MCF 10A (cell line): ENCODE measurements around the gene CDRT4. TPM values are rescaled to one million over a fixed set of nuclear protein-coding genes. Genes with fewer than 3 reads are reported as not detected.
A peak's percentile ranks its signal among the peaks of the same experiment; 100 is the strongest.

ENCODE experiments used
- BruUV-seq: library from RNA; stranded (reverse); fragments of 400-500 nt; replicated peaks from 2 replicates; lab custom pipeline; 2021; lab: Mats Ljungman, UMichigan
- CTCF ChIA-PET: fragments of 300-600 bp; sonication (Branson Sonifier 250); formaldehyde crosslinking; extraction: SDS; loops from one replicate; lab custom pipeline; 2021; ENCODE audit warnings: antibody characterized with exemption, inconsistent platforms; lab: Yijun Ruan, JAX
- POLR2A ChIA-PET: fragments of 300-600, 350-650 bp; sonication (Branson Sonifier 250); formaldehyde crosslinking; extraction: SDS; loops from one replicate; lab custom pipeline; 2020; ENCODE audit warnings: antibody characterized with exemption, inconsistent platforms; lab: Yijun Ruan, JAX
- DNase-seq: peaks from one replicate; pipeline ENCODE4 v3.0.0-alpha.2; 2018; ENCODE audit not compliant: unreplicated experiment
- H3K27ac Mint-ChIP-seq: one replicate; pipeline ENCODE4 v1.8.0; 2022; ENCODE audit warnings: mild to moderate bottlenecking, low read depth, mixed read lengths; ENCODE audit not compliant: unreplicated experiment
- H3K27me3 Mint-ChIP-seq: one replicate; pipeline ENCODE4 v1.8.0; 2022; ENCODE audit warnings: mixed read lengths; ENCODE audit not compliant: insufficient read depth, unreplicated experiment
- H3K36me3 Mint-ChIP-seq: one replicate; pipeline ENCODE4 v1.8.0; 2022; ENCODE audit warnings: mild to moderate bottlenecking, moderate library complexity, mixed read lengths; ENCODE audit not compliant: insufficient read depth, unreplicated experiment
- H3K4me1 Mint-ChIP-seq: one replicate; pipeline ENCODE4 v1.8.0; 2022; ENCODE audit warnings: mixed read lengths; ENCODE audit not compliant: insufficient read depth, unreplicated experiment
- H3K4me3 Mint-ChIP-seq: one replicate; pipeline ENCODE4 v1.8.0; 2022; ENCODE audit warnings: mild to moderate bottlenecking, moderate library complexity, mixed read lengths; ENCODE audit not compliant: unreplicated experiment
- H3K9me3 Mint-ChIP-seq: one replicate; pipeline ENCODE4 v1.8.0; 2022; ENCODE audit warnings: mixed read lengths; ENCODE audit not compliant: unreplicated experiment
- intact Hi-C: fragments of 100-400 bp; cut with micrococcal nuclease; formaldehyde crosslinking; loops from 2 replicates; pipeline ENCODE4 v1.14.1; 2022
- total RNA-seq: library from RNA; stranded (reverse); gene quantifications from 2 replicates; pipeline ENCODE4 v1.2.3, GENCODE V29; 2022
- TF ChIP-seq, protein P1 (sequence below): fragments of 200-600 bp; IDR thresholded peaks from one replicate; pipeline ENCODE4 v1.8.0; 2022; ENCODE audit warnings: antibody characterized with exemption, mild to moderate bottlenecking; ENCODE audit not compliant: unreplicated experiment

CDRT4 gene
- total RNA-seq, 1 experiment from 2014 or later = 11.3 TPM

- Mint-ChIP-seq H3K27ac (no peak overlapping the region), H3K9me3 (no peaks in the 10 kb centered on the region), H3K4me3 (no peak overlapping the region), H3K27me3 (peaks cover 13% of the 10 kb centered on the region), H3K4me1 (peaks cover 27% of the 10 kb centered on the region), H3K36me3 (peaks cover 5% of the 10 kb centered on the region)
- TF ChIP-seq, protein P1, sequence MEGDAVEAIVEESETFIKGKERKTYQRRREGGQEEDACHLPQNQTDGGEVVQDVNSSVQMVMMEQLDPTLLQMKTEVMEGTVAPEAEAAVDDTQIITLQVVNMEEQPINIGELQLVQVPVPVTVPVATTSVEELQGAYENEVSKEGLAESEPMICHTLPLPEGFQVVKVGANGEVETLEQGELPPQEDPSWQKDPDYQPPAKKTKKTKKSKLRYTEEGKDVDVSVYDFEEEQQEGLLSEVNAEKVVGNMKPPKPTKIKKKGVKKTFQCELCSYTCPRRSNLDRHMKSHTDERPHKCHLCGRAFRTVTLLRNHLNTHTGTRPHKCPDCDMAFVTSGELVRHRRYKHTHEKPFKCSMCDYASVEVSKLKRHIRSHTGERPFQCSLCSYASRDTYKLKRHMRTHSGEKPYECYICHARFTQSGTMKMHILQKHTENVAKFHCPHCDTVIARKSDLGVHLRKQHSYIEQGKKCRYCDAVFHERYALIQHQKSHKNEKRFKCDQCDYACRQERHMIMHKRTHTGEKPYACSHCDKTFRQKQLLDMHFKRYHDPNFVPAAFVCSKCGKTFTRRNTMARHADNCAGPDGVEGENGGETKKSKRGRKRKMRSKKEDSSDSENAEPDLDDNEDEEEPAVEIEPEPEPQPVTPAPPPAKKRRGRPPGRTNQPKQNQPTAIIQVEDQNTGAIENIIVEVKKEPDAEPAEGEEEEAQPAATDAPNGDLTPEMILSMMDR = no peak
- no TSS peak for BruUV-seq
- no peak for DNase-seq
- CTCF ChIA-PET = interaction anchor here (0.6 to 1.0 kb wide), 2 partner anchors 18 to 138 kb away, joined by 3 to 5 read pairs; no protein-coding TSS in a partner anchor
- intact Hi-C loops = no loop called here
- POLR2A ChIA-PET = no interaction called here
These were observed 72.3 kb downstream of the CDRT4 start for GRCh38 chr17:15395091-15395490.

DNA sequence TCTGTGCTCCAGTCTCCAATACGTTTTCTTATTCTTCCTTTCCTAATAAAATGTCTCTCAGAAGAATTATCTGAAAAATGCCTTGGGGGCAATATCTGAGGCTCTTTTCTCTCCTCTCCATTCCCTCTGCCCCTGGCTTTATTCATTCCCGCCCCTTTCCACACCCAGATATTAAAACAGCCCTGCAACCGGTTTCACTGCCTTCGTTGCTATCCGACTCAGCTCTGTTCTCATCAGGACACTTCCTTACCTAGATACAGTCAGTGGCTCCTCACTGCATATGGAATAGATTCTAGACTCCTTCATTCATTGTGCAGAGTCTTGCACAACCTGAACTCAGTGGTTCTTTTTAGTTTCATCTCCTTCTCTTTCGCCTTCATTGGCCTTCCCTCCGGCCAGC, 74.0 kb downstream of the CDRT4 start:
- BruUV-seq = no TSS peak
- peaks cover 28% of the 10 kb centered on the region for H3K27me3 Mint-ChIP-seq
- no peaks in the 10 kb centered on the region for H3K9me3 Mint-ChIP-seq
- ChIA-PET CTCF (interaction anchor here (0.7 to 1.0 kb wide), 2 partner anchors 20 to 122 kb away, joined by 3 read pairs; no protein-coding TSS in a partner anchor), POLR2A (no interaction called here)
- no peak for DNase-seq
- TF ChIP-seq, protein P1 = no peak
- H3K27ac Mint-ChIP-seq = no peak overlapping the region
- peaks cover 5% of the 10 kb centered on the region for H3K36me3 Mint-ChIP-seq
- H3K4me3 Mint-ChIP-seq = no peak overlapping the region
- intact Hi-C loops = no loop called here
- H3K4me1 Mint-ChIP-seq = peaks cover 19% of the 10 kb centered on the region

DNA sequence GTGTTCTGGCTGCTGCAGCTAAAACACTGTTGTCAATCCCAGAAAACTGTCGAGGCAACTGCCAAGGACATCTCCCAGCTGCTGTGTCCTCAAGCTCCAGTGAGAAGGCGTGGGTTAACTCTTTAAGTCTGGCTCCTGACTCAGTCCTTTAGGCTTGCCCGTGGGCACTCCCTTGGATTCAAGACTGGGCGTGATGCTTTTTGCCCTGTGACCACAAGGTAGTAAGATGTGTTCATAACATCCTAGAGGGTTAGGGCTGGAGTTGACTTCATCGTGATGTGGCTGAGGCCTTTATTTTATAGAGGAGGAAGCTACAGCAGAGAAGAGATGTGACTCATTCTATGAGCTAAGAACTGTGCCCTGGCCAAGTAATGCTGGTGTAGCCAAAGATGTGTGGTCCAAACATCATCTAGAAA, 75.1 kb downstream of the CDRT4 start:
- Mint-ChIP-seq H3K27me3 (peaks cover 39% of the 10 kb centered on the region), H3K4me1 (peaks cover 13% of the 10 kb centered on the region), H3K36me3 (peaks cover 5% of the 10 kb centered on the region), H3K9me3 (no peaks in the 10 kb centered on the region), H3K27ac (no peak overlapping the region), H3K4me3 (no peak overlapping the region)
- intact Hi-C loops = no loop called here
- DNase-seq = peak; percentile 47
- ChIA-PET POLR2A (no interaction called here), CTCF (interaction anchor here (1.0 kb wide), 1 partner anchor 19 kb away, joined by 3 read pairs; no protein-coding TSS in a partner anchor)
- TF ChIP-seq, protein P1 = no peak
- BruUV-seq = no TSS peak

DNA sequence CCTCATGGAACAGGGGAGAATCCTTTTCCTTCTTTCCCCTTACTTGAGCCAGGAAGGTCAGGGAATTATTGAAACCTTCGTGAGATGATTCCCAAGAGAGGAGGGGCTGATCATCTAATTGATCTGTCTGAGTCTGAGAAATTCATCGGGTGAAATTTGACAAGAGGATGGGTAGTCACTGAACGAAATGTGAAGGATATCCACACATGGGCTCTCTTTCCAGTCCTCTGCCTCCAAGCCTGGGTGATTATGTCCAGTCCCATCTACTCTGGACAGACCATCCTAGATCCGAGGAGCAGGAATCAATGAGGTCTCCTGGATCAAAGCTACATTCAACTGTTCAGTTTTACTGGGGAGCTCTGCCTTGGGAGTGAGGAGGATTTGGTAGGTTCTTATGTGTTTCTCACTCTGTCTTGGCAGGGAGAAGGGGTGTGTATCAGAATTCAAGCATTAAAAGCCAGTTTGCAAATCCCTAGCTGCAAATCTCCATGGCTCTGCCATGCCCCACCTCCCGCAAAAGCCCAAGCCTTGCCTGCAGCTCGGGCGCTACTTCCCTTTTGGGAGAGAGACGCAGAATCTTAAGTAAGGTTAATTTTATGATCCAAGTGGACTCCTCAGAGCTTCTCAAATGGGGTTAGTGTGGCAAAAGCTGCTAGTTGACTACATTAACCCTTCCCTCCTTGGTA, 78.9 kb downstream of the CDRT4 start:
- H3K9me3 Mint-ChIP-seq = no peaks in the 10 kb centered on the region
- DNase-seq = no peak
- peaks cover 40% of the 10 kb centered on the region for H3K27me3 Mint-ChIP-seq
- H3K4me1 Mint-ChIP-seq = peaks cover 8% of the 10 kb centered on the region
- CTCF ChIA-PET = interaction anchor here (0.5 to 1.4 kb wide), 2 partner anchors 15 to 54 kb away, joined by 3 read pairs; no protein-coding TSS in a partner anchor
- BruUV-seq = no TSS peak
- POLR2A ChIA-PET = no interaction called here
- TF ChIP-seq, protein P1 = no peak
- no peak overlapping the region for H3K27ac Mint-ChIP-seq
- H3K36me3 Mint-ChIP-seq = peaks cover 5% of the 10 kb centered on the region
- intact Hi-C loops = no loop called here
- H3K4me3 Mint-ChIP-seq = no peak overlapping the region
